Right lobe of liver (tissue), 6 donors: ENCODE data around the gene SSBP3. TPM values are rescaled to one million over a fixed set of nuclear protein-coding genes. Genes with fewer than 3 reads are reported as not detected.
"Not testable (repeated sequence)": the region's sequence is repeated elsewhere in the genome, so short reads cannot be mapped to it uniquely, and the experiment has no call there.

Source experiments
- ATAC-seq, 4 donors: fragments of 200-7000 bp; cut with Tn5 transposase; one replicate each; pipeline ENCODE4 v1.9.1; 2020; ENCODE audit warnings: mild to moderate bottlenecking in 4 of 4, moderate library complexity in 4 of 4
- DNase-seq, 3 donors: peaks; one replicate each; pipeline ENCODE4 v3.0.0-alpha.2; 2020
- H3K27ac ChIP-seq, 3 donors: fragments of 200-600 bp; one replicate each; pipeline ENCODE4 v1.8.0; 2022
- H3K27me3 ChIP-seq, 2 donors: fragments of 200-600 bp; one replicate each; pipeline ENCODE4 v1.8.0; 2022
- H3K36me3 ChIP-seq, 4 donors: fragments of 200-600 bp; sonication (generic) in 1 of 4; one replicate each; pipeline versions ENCODE4 v1.5.1 to v1.8.0; 2017 to 2022; ENCODE audit warnings: control low read depth in 1 of 4
- H3K4me1 ChIP-seq, 4 donors: fragments of 200-600 bp; sonication (generic) in 1 of 4; one replicate each; pipeline versions ENCODE4 v1.5.1 to v1.8.0; 2017 to 2022; ENCODE audit warnings: control low read depth in 1 of 4
- H3K4me3 ChIP-seq, 3 donors: fragments of 200-600 bp; one replicate each; pipeline ENCODE4 v1.8.0; 2022
- H3K9me3 ChIP-seq, 4 donors: fragments of 200-600 bp; sonication (generic) in 1 of 4; one replicate each; pipeline versions ENCODE4 v1.5.1 to v1.8.0; 2017 to 2022; ENCODE audit warnings: control low read depth in 1 of 4
- CTCF ChIP-seq, 4 donors: fragments of 200-600 bp in 3 of 4; fragments of 450-650 bp in 1 of 4; IDR thresholded peaks; one replicate each; pipeline versions ENCODE4 v1.5.1 to v1.8.0; 2016 to 2022; ENCODE audit warnings: antibody characterized with exemption in 4 of 4, mild to moderate bottlenecking in 2 of 4
- POLR2A ChIP-seq: fragments of 450-650 bp; IDR thresholded peaks from one replicate; pipeline ENCODE4 v1.6.1; 2017; ENCODE audit warnings: antibody characterized with exemption, mild to moderate bottlenecking
- WGBS: methylation state at CpG from one replicate; pipeline ENCODE4 v1.1.6; 2018; ENCODE audit warnings: low coverage, low lambda C conversion rate; ENCODE audit not compliant: insufficient coverage; ENCODE audit errors: missing lambda C conversion rate; 5-methylcytosine and 5-hydroxymethylcytosine counted together
- intact Hi-C, 2 donors: fragments of 100-400 bp; cut with DNase I; formaldehyde crosslinking; loops; one replicate each; pipeline versions ENCODE4 v1.11.2 to v1.14.1; 2022
- total RNA-seq, 6 experiments: library from RNA; depleted of rRNA in 2 of 6; stranded (reverse); fragments of >200 nt in 2 of 6; fragmentation: NEBNext Ultra II Directional in 3 of 6; extraction: Animal tissue kit (Norgen Biotek cat#: 25700) in 3 of 6; gene quantifications; one replicate each; pipeline versions ENCODE4 v1.1.0 to v1.2.4, GENCODE V29; 2016 to 2023
- donor health status: DM: no; HTN: yes; CAD: no.
- donor health status: DM: no; HTN: no; CAD: no.
- donor health status: DM: no; HTN: no; CAD: no.
- donor health status: DM: no; HTN: yes; CAD: no.
- donor health status: DM: no; HTN: yes; CAD: no.

SSBP3 gene
- total RNA-seq, 6 experiments from 2014 or later, result 19.4 to 34.1 (median 24.4) TPM

GRCh38 chr1:54218883-54219687 lies 187.1 kb downstream of the SSBP3 start:
- H3K4me1 ChIP-seq, result peaks cover 0 to 8% (median 2%) of the 10 kb centered on the region in 4 donors
- ATAC-seq (peak in 3 of 4 donors; percentile 5 to 13 (median 8)), DNase-seq (no peak)
- 68% methylated on average over 5 of the region's 11 CpGs for WGBS
- peaks cover 0 to 47% (median 28%) of the 10 kb centered on the region in 4 donors for H3K36me3 ChIP-seq
- peak overlapping the region in 1 of 3 donors; percentile 19 for H3K27ac ChIP-seq
- no peak overlapping the region for H3K4me3 ChIP-seq
- H3K9me3 ChIP-seq, result no peaks in the 10 kb centered on the region
- no peaks in the 10 kb centered on the region for H3K27me3 ChIP-seq
- intact Hi-C loops, result no loop called here
- TF ChIP-seq POLR2A (no peak), CTCF (IDR thresholded peaks at IDR 0.05) (no peak)

- Histone ChIP-seq H3K4me1 (peaks cover 0 to 8% (median 2%) of the 10 kb centered on the region in 4 donors), H3K36me3 (peaks cover 0 to 83% (median 54%) of the 10 kb centered on the region in 4 donors), H3K27me3 (no peaks in the 10 kb centered on the region), H3K27ac (no peak overlapping the region), H3K9me3 (no peaks in the 10 kb centered on the region), H3K4me3 (no peak overlapping the region)
- whole genome bisulfite sequencing, result 92% methylated on average over 2 of the region's 9 CpGs
- intact Hi-C loops, result no loop called here
- ATAC-seq, result no peak
- no peak for TF ChIP-seq CTCF (IDR thresholded peaks at IDR 0.05)
- DNase-seq, result no peak
Observed at GRCh38 chr1:54215523-54215922, 190.7 kb downstream of the SSBP3 start.

- intact Hi-C loops, result no loop called here
- no peak for TF ChIP-seq CTCF (IDR thresholded peaks at IDR 0.05)
- TF ChIP-seq POLR2A, result no peak
- 38% methylated on average over 1 of the region's 1 CpG for WGBS
- Histone ChIP-seq H3K27me3 (no peaks in the 10 kb centered on the region), H3K36me3 (peaks cover 0 to 89% (median 57%) of the 10 kb centered on the region in 4 donors), H3K4me3 (no peak overlapping the region), H3K9me3 (no peaks in the 10 kb centered on the region), H3K4me1 (no peaks in the 10 kb centered on the region), H3K27ac (no peak overlapping the region)
- DNase-seq (no peak), ATAC-seq (no peak)
Observed at GRCh38 chr1:54212872-54213271, 193.3 kb downstream of the SSBP3 start.

GRCh38 chr1:54207896-54208295 lies 198.3 kb downstream of the SSBP3 start:
- H3K4me1 ChIP-seq, H3K4me3 ChIP-seq, intact Hi-C loops, ATAC-seq, H3K27me3 ChIP-seq, DNase-seq, H3K27ac ChIP-seq, H3K9me3 ChIP-seq: not testable (repeated sequence)
- H3K36me3 ChIP-seq, result peaks cover 0 to 60% (median 36%) of the 10 kb centered on the region in 4 donors
- WGBS, result 67% methylated on average over 4 of the region's 4 CpGs

- ATAC-seq, result no peak
- no peak overlapping the region for H3K27ac ChIP-seq
- no peak for DNase-seq
- no peaks in the 10 kb centered on the region for H3K27me3 ChIP-seq
- no peak overlapping the region for H3K4me3 ChIP-seq
- H3K36me3 ChIP-seq, result peaks cover 0 to 54% (median 32%) of the 10 kb centered on the region in 4 donors
- intact Hi-C loops, result no loop called here
- TF ChIP-seq CTCF (IDR thresholded peaks at IDR 0.05) (no peak), POLR2A (no peak)
- H3K4me1 ChIP-seq, result peaks cover 0 to 7% (median 0%) of the 10 kb centered on the region in 4 donors
- 78% methylated on average over 1 of the region's 1 CpG for WGBS
- no peaks in the 10 kb centered on the region for H3K9me3 ChIP-seq
Observed at GRCh38 chr1:54207287-54207686, 198.9 kb downstream of the SSBP3 start.
